ENCODE data around the gene EXOC4. TPM values are rescaled to one million over a fixed set of nuclear protein-coding genes. Genes with fewer than 3 reads are reported as not detected.

Gene EXOC4
- total RNA-seq, 1 donor from 2014 or later, result 103 TPM

- intact Hi-C loops (cut with micrococcal nuclease), result no loop called here
Observed at GRCh38 chr7:133923974-133924373, 671.1 kb downstream of the EXOC4 start.

GRCh38 chr7:133931053-133931452 is 678.2 kb downstream of the EXOC4 start:
- CTCF ChIA-PET, result no interaction called here
- no peak for ATAC-seq (ENCODE audit: low read depth)
- Mint-ChIP-seq H3K4me3 (no peak overlapping the region), H3K27me3 (no peaks in the 10 kb centered on the region), H3K9me3 (no peaks in the 10 kb centered on the region), H3K36me3 (ENCODE audit: low read depth) (peaks cover 8% of the 10 kb centered on the region), H3K4me1 (no peaks in the 10 kb centered on the region), H3K27ac (no peak overlapping the region)
- DNase-seq, result no peak
- POLR2A ChIA-PET, result no interaction called here
- intact Hi-C loops (cut with micrococcal nuclease), result no loop called here
- TF ChIP-seq CTCF (IDR thresholded peaks at IDR 0.05), result no peak

More at GRCh38 chr7:133923974-133924373, 671.1 kb downstream of the EXOC4 start:
- no peaks in the 10 kb centered on the region for H3K4me1 Mint-ChIP-seq
- H3K27me3 Mint-ChIP-seq, result no peaks in the 10 kb centered on the region
- ChIA-PET CTCF (no interaction called here), POLR2A (no interaction called here)
- no peak overlapping the region for H3K27ac Mint-ChIP-seq
- no peak for TF ChIP-seq CTCF (IDR thresholded peaks at IDR 0.05)
- peaks cover 35% of the 10 kb centered on the region for H3K36me3 Mint-ChIP-seq (ENCODE audit: low read depth)
- DNase-seq, result no peak
- peaks cover 17% of the 10 kb centered on the region for H3K9me3 Mint-ChIP-seq
- no peak for ATAC-seq (ENCODE audit: low read depth)
- H3K4me3 Mint-ChIP-seq, result no peak overlapping the region

- no peaks in the 10 kb centered on the region for H3K9me3 Mint-ChIP-seq
- ATAC-seq (ENCODE audit: low read depth) (no peak), DNase-seq (no peak)
- no peak overlapping the region for H3K4me3 Mint-ChIP-seq
- peaks cover 8% of the 10 kb centered on the region for H3K36me3 Mint-ChIP-seq (ENCODE audit: low read depth)
- H3K27ac Mint-ChIP-seq, result no peak overlapping the region
- H3K27me3 Mint-ChIP-seq, result no peaks in the 10 kb centered on the region
- intact Hi-C loops (cut with micrococcal nuclease), result no loop called here
- TF ChIP-seq CTCF (IDR thresholded peaks at IDR 0.05), result no peak
- POLR2A ChIA-PET, result no interaction called here
- H3K4me1 Mint-ChIP-seq, result no peaks in the 10 kb centered on the region
- CTCF ChIA-PET, result no interaction called here
Observed at GRCh38 chr7:133932591-133932990, 679.7 kb downstream of the EXOC4 start.

GRCh38 chr7:133934262-133934976 is 681.5 kb downstream of the EXOC4 start:
- H3K9me3 Mint-ChIP-seq, result no peaks in the 10 kb centered on the region
- H3K27ac Mint-ChIP-seq, result no peak overlapping the region
- H3K27me3 Mint-ChIP-seq, result no peaks in the 10 kb centered on the region
- no peak for ATAC-seq (ENCODE audit: low read depth)
- intact Hi-C loops (cut with micrococcal nuclease), result no loop called here
- H3K4me3 Mint-ChIP-seq, result no peak overlapping the region
- no peak for DNase-seq
- H3K4me1 Mint-ChIP-seq, result no peaks in the 10 kb centered on the region
- peaks cover 22% of the 10 kb centered on the region for H3K36me3 Mint-ChIP-seq (ENCODE audit: low read depth)
- TF ChIP-seq CTCF (IDR thresholded peaks at IDR 0.05), result no peak
- ChIA-PET POLR2A (no interaction called here), CTCF (no interaction called here)

- intact Hi-C loops (cut with micrococcal nuclease), result no loop called here
- Mint-ChIP-seq H3K4me3 (no peak overlapping the region), H3K36me3 (ENCODE audit: low read depth) (peaks cover 25% of the 10 kb centered on the region), H3K4me1 (no peaks in the 10 kb centered on the region), H3K27ac (no peak overlapping the region), H3K27me3 (no peaks in the 10 kb centered on the region), H3K9me3 (no peaks in the 10 kb centered on the region)
- ChIA-PET CTCF (no interaction called here), POLR2A (no interaction called here)
- no peak for DNase-seq
- no peak for ATAC-seq (ENCODE audit: low read depth)
- TF ChIP-seq CTCF (IDR thresholded peaks at IDR 0.05), result no peak
Observed at GRCh38 chr7:133934977-133935330, 682.1 kb downstream of the EXOC4 start.

Data from activated B cell treated with CpG ODN at 0.5 μM for 24 hours (primary cell).